Keratinocyte (primary cell): ENCODE data around the gene SNX24.

ENCODE experiments used
- CTCF ChIP-seq, 3 experiments: IDR thresholded peaks in 1 of 3; conservative IDR thresholded peaks in 1 of 3; optimal IDR thresholded peaks in 1 of 3; 2 replicates in 2 of 3; 3 replicates in 1 of 3; pipeline versions ENCODE3 to v1.5.1; 2011; ENCODE audit warnings: low read length in 3 of 3, mild to moderate bottlenecking in 3 of 3, moderate library complexity in 2 of 3, control low read depth in 1 of 3, inconsistent platforms in 1 of 3; ENCODE audit not compliant: insufficient read depth in 2 of 3; ENCODE audit errors: extremely low read depth in 1 of 3
- EZH2 ChIP-seq: IDR thresholded peaks from one replicate; pipeline ENCODE4 v1.6.1; 2012; ENCODE audit warnings: inconsistent platforms, mild to moderate bottlenecking, low read length, moderate library complexity

GRCh38 chr5:122877518-122877917 lies 32.1 kb downstream of the SNX24 start:
- TF ChIP-seq CTCF (optimal IDR thresholded peaks at IDR 0.05 in 1 of 3, IDR thresholded peaks at IDR 0.05 in 1 of 3, conservative IDR thresholded peaks at IDR 0.05 in 1 of 3; ENCODE audit: extremely low read depth in 1 of 3, insufficient read depth in 2 of 3, low read length in 3 of 3) = no peak
- no peak for TF ChIP-seq EZH2
